Esophagus muscularis mucosa (tissue), 4 donors: ENCODE data around the gene GRID1. TPM values are rescaled to one million over a fixed set of nuclear protein-coding genes. Genes with fewer than 3 reads are reported as not detected.
A peak's percentile ranks its signal among the peaks of the same experiment; 100 is the strongest.

ENCODE experiments used
- DNase-seq: peaks from one replicate; pipeline ENCODE4 v3.0.0-alpha.2; 2017; ENCODE audit errors: extremely low spot score
- H3K27ac ChIP-seq, 4 donors: fragments of 200-600 bp; sonication (generic); replicated peaks in 1 of 4; 1 replicate in 3 of 4; 2 replicates in 1 of 4; pipeline ENCODE4 v1.5.1; 2016 to 2019; ENCODE audit warnings: mild to moderate bottlenecking in 1 of 4
- H3K27me3 ChIP-seq, 4 donors: fragments of 200-600 bp; sonication (generic); one replicate each; pipeline versions ENCODE4 v1.5.1 to v1.6.0; 2016 to 2019
- H3K36me3 ChIP-seq, 4 donors: fragments of 200-600 bp; sonication (generic); one replicate each; pipeline ENCODE4 v1.5.1; 2016 to 2019
- H3K4me1 ChIP-seq, 4 donors: fragments of 200-600 bp; sonication (generic); one replicate each; pipeline ENCODE4 v1.5.1; 2016 to 2019
- H3K4me3 ChIP-seq, 4 donors: fragments of 200-600 bp; sonication (generic); 1 replicate in 2 of 4; 2 replicates in 2 of 4; pipeline ENCODE4 v1.5.1; 2016 to 2019; ENCODE audit warnings: mild to moderate bottlenecking in 4 of 4, moderate library complexity in 1 of 4
- H3K9me3 ChIP-seq, 4 donors: fragments of 200-600 bp; sonication (generic); 1 replicate in 3 of 4; 2 replicates in 1 of 4; pipeline ENCODE4 v1.5.1; 2016 to 2019
- EP300 ChIP-seq: sonication (generic); formaldehyde crosslinking; IDR thresholded peaks from one replicate; pipeline ENCODE4 v1.6.1; 2017; ENCODE audit warnings: antibody characterized with exemption
- POLR2A ChIP-seq: fragments of 450-650 bp; IDR thresholded peaks from one replicate; pipeline ENCODE4 v1.6.1; 2017; ENCODE audit warnings: antibody characterized with exemption, moderate library complexity, mild to moderate bottlenecking, low read depth
- POLR2AphosphoS5 ChIP-seq, 2 donors: sonication (generic); formaldehyde crosslinking; IDR thresholded peaks; one replicate each; pipeline ENCODE4 v1.6.1; 2017; ENCODE audit warnings: antibody characterized with exemption in 2 of 2
- WGBS: methylation state at CpG from one replicate; pipeline ENCODE4 v1.1.5; 2018; 5-methylcytosine and 5-hydroxymethylcytosine counted together
- intact Hi-C: fragments of 100-400 bp; cut with DNase I; formaldehyde crosslinking; loops from one replicate; pipeline ENCODE4 v1.15.1; 2023
- total RNA-seq, 4 donors: library from RNA; depleted of rRNA; stranded (reverse); fragments of >200 nt; gene quantifications; one replicate each; pipeline versions ENCODE4 v1.1.0 to v1.2.1, GENCODE V29; 2016
- TF ChIP-seq, protein P1 (sequence below), 3 experiments: fragments of 200-600 bp in 2 of 3; fragments of 450-650 bp in 1 of 3; sonication (generic) in 2 of 3; IDR thresholded peaks; one replicate each; pipeline ENCODE4 v1.5.1; 2017 to 2019; ENCODE audit warnings: antibody characterized with exemption in 3 of 3, mild to moderate bottlenecking in 2 of 3, moderate library complexity in 1 of 3

The GRID1 gene
- total RNA-seq, 4 donors from 2014 or later = under 0.01 to 1.3 (median 1.1) TPM

DNA sequence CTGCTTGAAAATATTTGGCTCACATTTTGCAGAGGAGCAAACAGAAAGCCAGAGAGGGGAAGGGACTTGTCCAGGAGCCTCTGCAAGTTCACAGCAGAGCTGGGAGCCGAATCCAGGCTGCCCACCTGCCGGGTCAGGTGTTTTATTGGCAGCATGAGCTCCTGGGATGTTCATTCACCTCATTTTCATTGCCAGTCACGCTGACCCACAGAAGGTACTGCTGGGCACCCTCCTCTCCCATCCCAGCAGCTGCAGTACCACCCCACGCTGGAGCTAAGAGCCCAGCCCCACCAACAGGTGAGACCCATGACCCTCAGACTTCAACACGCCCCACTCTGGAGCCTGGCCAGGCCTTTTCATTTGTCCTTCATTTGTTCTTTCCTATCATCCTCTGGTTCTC lies 102.7 kb downstream of the GRID1 start:
- 83% methylated on average over 5 of the region's 5 CpGs for WGBS
- DNase-seq = no peak
- Histone ChIP-seq H3K27ac (no peak overlapping the region), H3K4me3 (no peak overlapping the region), H3K27me3 (peaks cover 0 to 66% (median 2%) of the 10 kb centered on the region in 4 donors), H3K9me3 (no peaks in the 10 kb centered on the region), H3K4me1 (peaks cover 0 to 17% (median 14%) of the 10 kb centered on the region in 4 donors), H3K36me3 (no peaks in the 10 kb centered on the region)
- TF ChIP-seq, protein P1, sequence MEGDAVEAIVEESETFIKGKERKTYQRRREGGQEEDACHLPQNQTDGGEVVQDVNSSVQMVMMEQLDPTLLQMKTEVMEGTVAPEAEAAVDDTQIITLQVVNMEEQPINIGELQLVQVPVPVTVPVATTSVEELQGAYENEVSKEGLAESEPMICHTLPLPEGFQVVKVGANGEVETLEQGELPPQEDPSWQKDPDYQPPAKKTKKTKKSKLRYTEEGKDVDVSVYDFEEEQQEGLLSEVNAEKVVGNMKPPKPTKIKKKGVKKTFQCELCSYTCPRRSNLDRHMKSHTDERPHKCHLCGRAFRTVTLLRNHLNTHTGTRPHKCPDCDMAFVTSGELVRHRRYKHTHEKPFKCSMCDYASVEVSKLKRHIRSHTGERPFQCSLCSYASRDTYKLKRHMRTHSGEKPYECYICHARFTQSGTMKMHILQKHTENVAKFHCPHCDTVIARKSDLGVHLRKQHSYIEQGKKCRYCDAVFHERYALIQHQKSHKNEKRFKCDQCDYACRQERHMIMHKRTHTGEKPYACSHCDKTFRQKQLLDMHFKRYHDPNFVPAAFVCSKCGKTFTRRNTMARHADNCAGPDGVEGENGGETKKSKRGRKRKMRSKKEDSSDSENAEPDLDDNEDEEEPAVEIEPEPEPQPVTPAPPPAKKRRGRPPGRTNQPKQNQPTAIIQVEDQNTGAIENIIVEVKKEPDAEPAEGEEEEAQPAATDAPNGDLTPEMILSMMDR (IDR thresholded peaks at IDR 0.05) = no peak
- no peak for TF ChIP-seq POLR2A
- no peak for TF ChIP-seq EP300
- no peak for TF ChIP-seq POLR2AphosphoS5 (IDR thresholded peaks at IDR 0.05)
- intact Hi-C loops = no loop called here

DNA sequence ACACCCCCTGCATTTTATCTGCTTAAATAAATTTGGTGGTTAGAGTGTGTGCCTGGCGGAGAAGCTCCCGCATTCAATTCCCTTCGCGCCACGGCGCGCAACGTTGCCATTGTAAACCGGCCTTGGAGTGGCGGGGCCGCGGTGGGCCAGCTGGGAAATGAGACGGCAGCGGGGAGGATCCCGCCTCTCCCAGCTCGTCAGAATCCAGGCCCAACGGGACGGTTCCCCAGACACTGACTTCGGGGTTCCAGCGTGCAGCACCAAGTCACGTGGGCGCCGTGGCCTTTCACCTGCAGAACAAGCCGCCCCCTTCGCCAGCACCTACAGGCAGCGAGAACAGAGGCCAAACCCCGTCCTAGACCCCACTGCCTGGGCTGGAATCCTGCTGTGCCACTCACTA lies 103.4 kb downstream of the GRID1 start:
- no peak for DNase-seq

DNA sequence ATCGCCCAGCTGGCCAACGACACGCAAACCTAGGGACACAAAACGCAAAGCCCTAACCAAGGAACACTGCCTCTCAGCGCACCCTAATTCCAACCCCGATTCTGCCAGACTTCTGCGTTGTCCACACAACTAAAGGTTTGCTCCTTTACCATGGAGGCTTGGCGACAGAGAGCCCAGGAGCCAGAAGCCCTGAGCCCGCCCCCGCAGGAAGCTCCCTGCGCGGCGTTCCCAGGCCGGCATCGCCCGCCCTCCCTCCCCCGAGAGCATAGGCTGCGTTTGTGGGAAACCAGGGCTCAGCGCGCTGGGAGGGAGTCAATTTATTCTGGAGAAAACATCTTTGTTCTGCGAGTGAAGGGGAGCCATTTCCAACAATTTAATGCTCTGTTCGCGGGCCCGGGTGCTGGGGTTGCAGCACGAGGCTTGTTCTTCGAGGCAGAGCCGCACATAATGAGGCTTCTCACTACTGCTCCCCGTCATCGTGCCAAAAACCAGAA lies 103.9 kb downstream of the GRID1 start:
- Histone ChIP-seq H3K4me3 (peak overlapping the region in 3 of 4 donors; percentile 5 to 19 (median 8)), H3K9me3 (no peaks in the 10 kb centered on the region), H3K27ac (no peak overlapping the region), H3K4me1 (peaks cover 0 to 17% (median 14%) of the 10 kb centered on the region in 4 donors), H3K27me3 (peaks cover 0 to 64% (median 2%) of the 10 kb centered on the region in 4 donors), H3K36me3 (no peaks in the 10 kb centered on the region)
- TF ChIP-seq EP300 = no peak
- no peak for TF ChIP-seq POLR2AphosphoS5 (IDR thresholded peaks at IDR 0.05)
- TF ChIP-seq, protein P1 (IDR thresholded peaks at IDR 0.05) = no peak
- DNase-seq = no peak
- intact Hi-C loops = no loop called here
- WGBS = 47% methylated on average over 10 of the region's 29 CpGs

More for the DNA sequence above, 103.4 kb downstream of the GRID1 start:
- no peak overlapping the region for H3K27ac ChIP-seq
- peaks cover 0 to 17% (median 14%) of the 10 kb centered on the region in 4 donors for H3K4me1 ChIP-seq
- peak overlapping the region in 3 of 4 donors; percentile 5 to 19 (median 8) for H3K4me3 ChIP-seq
- peaks cover 0 to 66% (median 2%) of the 10 kb centered on the region in 4 donors for H3K27me3 ChIP-seq
- intact Hi-C loops = no loop called here
- H3K9me3 ChIP-seq = no peaks in the 10 kb centered on the region
- WGBS = 33% methylated on average over 13 of the region's 27 CpGs
- TF ChIP-seq POLR2A (no peak), POLR2AphosphoS5 (IDR thresholded peaks at IDR 0.05) (no peak), EP300 (no peak)
- TF ChIP-seq, protein P1 (IDR thresholded peaks at IDR 0.05) = no peak
- H3K36me3 ChIP-seq = no peaks in the 10 kb centered on the region

DNA sequence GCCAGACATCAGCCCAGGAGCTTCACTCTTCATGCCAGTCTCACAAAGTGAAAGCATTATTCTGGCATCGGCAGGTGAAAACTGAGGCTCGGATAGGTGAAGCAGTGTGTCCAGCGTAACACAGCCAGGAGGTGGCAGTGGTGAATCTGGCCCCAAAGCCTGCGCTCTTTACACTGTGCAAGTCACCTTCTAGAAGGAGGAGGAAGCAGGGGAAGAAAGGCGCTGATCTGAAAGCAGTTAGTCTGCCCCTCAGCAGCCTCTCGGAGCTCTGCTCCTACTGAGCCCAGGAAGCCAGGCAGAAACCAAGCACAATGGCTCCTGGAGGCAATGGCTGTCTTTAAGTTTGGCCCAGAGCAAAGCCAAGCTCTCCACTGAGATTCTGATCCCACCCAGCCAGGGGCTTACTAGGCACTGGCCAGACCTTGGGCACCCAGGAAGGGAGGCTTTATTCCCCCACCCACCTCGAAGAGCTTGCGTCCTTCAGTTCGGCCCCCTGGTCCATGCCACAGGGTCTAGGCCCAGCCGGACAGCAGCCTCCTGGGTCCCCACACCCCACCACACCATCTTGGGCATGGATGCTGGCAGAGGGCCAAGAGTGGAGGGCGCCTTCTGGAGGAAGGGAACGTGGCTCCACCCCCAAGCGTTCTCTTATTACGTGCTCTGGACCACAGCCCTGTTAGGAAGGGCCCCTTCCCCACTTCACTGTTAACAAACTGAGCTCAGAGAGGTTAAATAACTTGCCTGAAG lies 104.5 kb downstream of the GRID1 start:
- Histone ChIP-seq H3K9me3 (no peaks in the 10 kb centered on the region), H3K4me3 (peak overlapping the region in 1 of 4 donors; percentile 8), H3K36me3 (no peaks in the 10 kb centered on the region), H3K4me1 (peaks cover 0 to 17% (median 14%) of the 10 kb centered on the region in 4 donors), H3K27me3 (peaks cover 0 to 61% (median 2%) of the 10 kb centered on the region in 4 donors), H3K27ac (no peak overlapping the region)
- DNase-seq = no peak
- WGBS = 52% methylated on average over 11 of the region's 14 CpGs
- TF ChIP-seq POLR2A (no peak), POLR2AphosphoS5 (IDR thresholded peaks at IDR 0.05) (no peak), EP300 (no peak)
- TF ChIP-seq, protein P1 (IDR thresholded peaks at IDR 0.05) = no peak
- intact Hi-C loops = no loop called here
